ENCODE measurements around the gene ST6GALNAC5.

DNA sequence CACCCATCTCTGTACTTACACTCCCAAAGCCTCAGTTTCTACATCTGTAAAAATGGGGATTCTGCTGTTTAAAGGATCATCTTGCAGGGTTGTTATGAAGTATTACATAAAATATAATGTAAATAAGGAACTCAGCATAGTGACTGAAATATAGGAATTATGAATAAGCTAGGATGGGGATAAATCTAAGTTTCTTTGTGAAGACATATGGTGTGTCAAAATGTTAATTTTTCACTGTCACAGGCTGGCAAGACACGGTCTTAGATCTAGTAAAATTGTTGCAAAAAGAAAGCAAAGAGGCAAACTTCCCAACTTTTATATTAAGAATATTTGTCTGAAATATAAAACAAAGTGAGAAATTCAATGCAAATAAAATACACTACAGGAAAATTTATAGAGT lies 42.0 kb downstream of the ST6GALNAC5 start:
- TF ChIP-seq, protein P1, sequence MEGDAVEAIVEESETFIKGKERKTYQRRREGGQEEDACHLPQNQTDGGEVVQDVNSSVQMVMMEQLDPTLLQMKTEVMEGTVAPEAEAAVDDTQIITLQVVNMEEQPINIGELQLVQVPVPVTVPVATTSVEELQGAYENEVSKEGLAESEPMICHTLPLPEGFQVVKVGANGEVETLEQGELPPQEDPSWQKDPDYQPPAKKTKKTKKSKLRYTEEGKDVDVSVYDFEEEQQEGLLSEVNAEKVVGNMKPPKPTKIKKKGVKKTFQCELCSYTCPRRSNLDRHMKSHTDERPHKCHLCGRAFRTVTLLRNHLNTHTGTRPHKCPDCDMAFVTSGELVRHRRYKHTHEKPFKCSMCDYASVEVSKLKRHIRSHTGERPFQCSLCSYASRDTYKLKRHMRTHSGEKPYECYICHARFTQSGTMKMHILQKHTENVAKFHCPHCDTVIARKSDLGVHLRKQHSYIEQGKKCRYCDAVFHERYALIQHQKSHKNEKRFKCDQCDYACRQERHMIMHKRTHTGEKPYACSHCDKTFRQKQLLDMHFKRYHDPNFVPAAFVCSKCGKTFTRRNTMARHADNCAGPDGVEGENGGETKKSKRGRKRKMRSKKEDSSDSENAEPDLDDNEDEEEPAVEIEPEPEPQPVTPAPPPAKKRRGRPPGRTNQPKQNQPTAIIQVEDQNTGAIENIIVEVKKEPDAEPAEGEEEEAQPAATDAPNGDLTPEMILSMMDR (IDR thresholded peaks at IDR 0.05): no peak
- no peak for TF ChIP-seq EP300 (IDR thresholded peaks at IDR 0.05)

All from ovary (tissue), 3 donors.